Activated gamma-delta T cell (primary cell): ENCODE measurements around the gene SERINC5.
"Not testable (repeated sequence)": the region's sequence is repeated elsewhere in the genome, so short reads cannot be mapped to it uniquely, and the experiment has no call there.

Source experiments
- DNase-seq: peaks from one replicate; lab custom pipeline; 2025; lab: John Stamatoyannopoulos, UW
- total RNA-seq, 2 donors: gene quantifications; one replicate each; lab custom pipeline; 2026; lab: John Stamatoyannopoulos, UW

Gene SERINC5
- total RNA-seq, result 91.0 to 223 reads per million in 2 donors

- DNase-seq, result peak; percentile 80
These were observed at the start of gene SERINC5 for GRCh38 chr5:80255811-80256712. SERINC5 (minus strand) TSS chr5:80256048; CDS start chr5:80255922, 126 bp downstream.

GRCh38 chr5:80302636-80303035 lies 46.8 kb upstream of the SERINC5 start:
- DNase-seq, result no peak

- DNase-seq, result not testable (repeated sequence)
These were observed 45.5 kb upstream of the SERINC5 start for GRCh38 chr5:80301342-80301741.

- DNase-seq, result not testable (repeated sequence)
These were observed 44.9 kb upstream of the SERINC5 start for GRCh38 chr5:80300796-80301195.

DNA sequence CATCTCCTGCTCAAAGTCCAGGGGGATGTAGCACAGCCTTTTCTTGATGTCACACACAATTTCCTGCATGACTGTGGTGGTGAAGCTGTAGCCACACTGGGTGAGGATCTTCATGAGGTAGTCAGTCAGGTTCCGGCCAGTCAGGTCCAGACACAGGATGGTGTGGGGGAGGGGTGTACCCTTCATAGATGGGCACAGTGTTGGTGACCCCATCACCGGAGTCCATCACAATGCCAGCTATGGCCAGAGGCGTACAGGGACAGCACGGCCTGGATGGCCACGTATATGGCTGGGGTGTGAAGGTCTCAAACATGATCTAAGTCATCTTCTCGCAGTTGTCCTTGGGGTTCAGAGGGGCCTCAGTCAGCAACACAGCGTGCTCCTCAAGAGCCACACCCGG lies 44.3 kb upstream of the SERINC5 start:
- no peak for DNase-seq

GRCh38 chr5:80299601-80300000 lies 43.8 kb upstream of the SERINC5 start:
- no peak for DNase-seq

GRCh38 chr5:80296121-80296520 lies 40.3 kb upstream of the SERINC5 start:
- no peak for DNase-seq

DNA sequence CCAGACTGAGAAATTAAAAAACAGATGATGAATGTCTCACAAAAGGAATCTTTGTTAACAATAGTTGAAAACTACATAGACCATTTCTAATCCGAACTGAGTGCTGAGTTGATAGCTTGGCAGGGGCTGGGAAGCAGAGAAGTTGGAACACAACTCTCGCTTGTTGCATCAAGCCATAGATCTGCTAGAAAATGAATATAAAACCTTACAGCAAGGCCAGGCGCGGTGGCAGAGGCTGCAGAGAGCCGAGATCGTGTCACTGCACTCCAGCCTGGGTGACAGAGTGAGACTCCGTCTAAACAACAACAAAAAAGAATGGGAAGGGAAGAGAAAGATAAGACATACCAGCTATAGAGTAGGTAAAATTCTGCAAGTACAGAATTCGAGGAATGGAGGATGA lies 35.9 kb upstream of the SERINC5 start:
- no peak for DNase-seq

- DNase-seq, result no peak
These were observed 33.5 kb upstream of the SERINC5 start for GRCh38 chr5:80289320-80289719.

GRCh38 chr5:80288177-80288576 lies 32.3 kb upstream of the SERINC5 start:
- no peak for DNase-seq

- DNase-seq, result no peak
These were observed 28.9 kb upstream of the SERINC5 start for GRCh38 chr5:80284720-80285119.

DNA sequence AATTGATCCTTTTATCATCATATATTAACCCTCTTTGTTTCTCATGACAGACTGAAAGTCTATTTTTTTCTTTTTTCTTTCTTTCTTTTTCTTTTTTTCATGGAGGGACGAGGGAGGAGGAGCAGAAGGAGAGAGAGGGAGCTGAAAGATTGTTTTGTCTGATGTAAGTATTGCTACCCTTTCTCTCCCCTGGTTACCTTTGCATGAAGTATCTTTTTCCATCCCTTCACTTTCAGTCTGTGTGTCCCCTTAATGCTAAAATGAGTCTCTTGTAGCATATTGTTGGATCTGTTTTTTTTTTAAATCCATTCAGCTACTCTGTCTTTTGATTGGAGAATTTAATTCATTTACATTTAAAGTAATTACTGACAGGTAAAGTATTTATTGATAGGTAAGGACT lies 27.5 kb upstream of the SERINC5 start:
- no peak for DNase-seq

DNA sequence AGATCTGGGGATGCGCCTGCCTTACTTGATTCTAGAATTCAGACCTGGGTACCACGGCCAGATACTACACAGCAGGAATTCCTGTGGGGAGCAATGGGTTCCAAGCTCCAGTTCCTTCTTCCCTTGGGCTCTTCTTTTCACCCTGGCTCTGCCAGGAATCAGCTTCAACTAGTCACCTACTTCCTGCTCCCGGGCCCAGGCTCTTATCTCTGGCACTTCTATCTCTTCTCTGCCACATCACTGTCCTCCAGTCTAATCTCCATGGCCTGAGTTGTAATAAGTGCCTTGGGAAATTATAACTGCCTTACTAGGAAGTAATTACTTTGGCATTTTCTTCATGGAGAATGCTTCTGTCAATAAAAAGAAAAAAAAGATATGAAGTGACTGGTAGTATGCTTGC lies 26.2 kb upstream of the SERINC5 start:
- no peak for DNase-seq

- no peak for DNase-seq
These were observed 21.3 kb upstream of the SERINC5 start for GRCh38 chr5:80277191-80277590.

- no peak for DNase-seq
These were observed 20.3 kb upstream of the SERINC5 start for GRCh38 chr5:80276186-80276585.

GRCh38 chr5:80275347-80275746 lies 19.5 kb upstream of the SERINC5 start:
- DNase-seq, result no peak

DNA sequence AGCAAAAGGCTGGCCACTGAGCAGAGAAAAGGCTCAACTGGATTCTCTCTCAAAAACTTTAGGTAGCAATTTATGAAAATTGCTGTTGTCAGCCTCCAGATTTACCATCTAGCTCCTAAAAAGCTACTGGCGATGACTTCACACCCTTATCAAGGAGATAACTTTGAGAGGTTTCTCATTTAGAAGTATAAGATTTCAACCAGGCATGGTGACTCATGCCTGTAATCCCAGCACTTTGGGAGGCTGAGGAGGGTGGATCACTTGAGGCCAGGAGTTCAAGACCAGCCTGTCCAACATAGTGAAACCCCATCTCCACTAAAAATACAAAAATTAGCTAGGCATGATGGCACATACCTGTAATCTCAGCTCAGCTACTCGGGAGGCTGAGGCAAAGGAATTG lies 14.7 kb upstream of the SERINC5 start:
- DNase-seq, result not testable (repeated sequence)

- no peak for DNase-seq
These were observed 14.2 kb upstream of the SERINC5 start for GRCh38 chr5:80269991-80270438.

- DNase-seq, result no peak
These were observed 13.1 kb upstream of the SERINC5 start for GRCh38 chr5:80268916-80269315.

DNA sequence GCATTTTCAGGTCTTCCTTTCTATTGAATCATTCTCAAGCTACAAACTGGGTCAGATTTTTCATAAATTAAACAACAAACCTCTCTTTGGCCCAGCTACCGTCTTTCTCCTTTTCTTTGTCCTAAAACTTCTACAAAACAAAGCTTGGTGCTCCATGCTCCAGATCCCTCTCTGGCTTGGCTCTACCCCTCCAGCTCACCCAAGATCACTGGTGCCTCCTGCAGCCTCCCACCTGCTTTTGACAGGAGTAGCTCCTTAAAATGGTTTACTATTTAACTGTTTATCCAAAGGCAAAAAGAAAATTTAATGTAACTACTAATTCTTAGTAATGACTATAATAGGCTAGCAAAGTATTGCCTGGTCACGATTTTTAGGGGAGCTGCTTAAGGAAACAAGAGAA lies 10.7 kb upstream of the SERINC5 start:
- no peak for DNase-seq

GRCh38 chr5:80260461-80260860 lies 4.6 kb upstream of the SERINC5 start:
- no peak for DNase-seq

GRCh38 chr5:80259511-80260203 lies 3.8 kb upstream of the SERINC5 start:
- DNase-seq, result no peak

GRCh38 chr5:80255431-80255810 lies 427 bp downstream of the SERINC5 start:
- DNase-seq, result no peak
